ENCODE data around the gene TENT4A.
A peak's percentile ranks its signal among the peaks of the same experiment; 100 is the strongest.

TENT4A gene

DNA sequence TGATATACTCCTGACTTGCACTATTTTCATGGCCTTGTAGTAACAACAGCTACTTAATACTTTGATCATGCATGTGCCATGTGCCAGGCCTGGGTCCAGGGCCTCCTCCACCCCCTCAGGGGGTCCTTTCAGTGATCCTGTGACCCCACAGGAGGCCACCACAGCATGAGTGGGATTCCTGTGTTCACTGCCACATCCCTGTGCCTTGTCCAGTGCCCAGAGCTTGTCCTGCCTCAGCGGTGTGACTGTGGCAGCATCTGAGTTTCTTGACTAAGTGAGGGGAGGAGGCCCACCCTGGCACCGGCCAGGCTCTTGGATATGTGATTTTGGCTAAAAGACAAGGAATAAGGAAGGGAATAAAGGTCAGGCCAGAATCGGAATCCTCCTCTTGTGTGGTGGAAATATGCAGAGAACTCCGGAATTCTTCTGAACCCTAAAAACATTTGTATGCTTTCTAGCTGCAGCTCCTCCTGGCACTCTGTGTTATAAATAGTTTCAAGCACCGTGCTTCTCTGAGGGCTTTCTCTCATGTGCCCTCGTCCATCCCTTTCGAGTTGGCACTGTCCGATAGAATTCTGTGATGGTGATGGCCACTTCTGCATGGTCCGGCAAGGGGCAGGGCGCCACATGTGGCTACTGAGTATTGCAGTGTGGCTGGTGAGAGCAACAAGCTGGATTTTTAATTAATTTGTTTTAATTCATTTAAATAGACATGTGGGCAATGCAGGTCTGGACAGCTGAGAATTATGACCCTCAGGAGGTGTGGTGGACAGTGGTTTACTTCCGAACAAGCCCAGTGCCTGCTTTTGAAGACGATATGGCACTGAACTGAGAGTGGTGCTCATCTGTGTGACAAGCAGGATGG, 31.8 kb downstream of the TENT4A start:
- DNase-seq (ENCODE audit: low read depth in 1 of 2, low spot score in 1 of 2), result no peak
- in situ Hi-C loops (cut with HindIII; ENCODE audit: low pct_unique_long_range_greater_than_20kb, low sequenced_read_pairs), result no loop called here
- TF ChIP-seq JUND (IDR thresholded peaks at IDR 0.05; ENCODE audit: low read depth), result no peak

- in situ Hi-C loops (cut with HindIII; ENCODE audit: low pct_unique_long_range_greater_than_20kb, low sequenced_read_pairs), result no loop called here
- TF ChIP-seq JUND (IDR thresholded peaks at IDR 0.05; ENCODE audit: low read depth), result no peak
- DNase-seq (ENCODE audit: low read depth in 1 of 2, low spot score in 1 of 2), result peak; percentile 53 to 65
Observed at GRCh38 chr5:6745706-6746222, 32.5 kb downstream of the TENT4A start.

DNA sequence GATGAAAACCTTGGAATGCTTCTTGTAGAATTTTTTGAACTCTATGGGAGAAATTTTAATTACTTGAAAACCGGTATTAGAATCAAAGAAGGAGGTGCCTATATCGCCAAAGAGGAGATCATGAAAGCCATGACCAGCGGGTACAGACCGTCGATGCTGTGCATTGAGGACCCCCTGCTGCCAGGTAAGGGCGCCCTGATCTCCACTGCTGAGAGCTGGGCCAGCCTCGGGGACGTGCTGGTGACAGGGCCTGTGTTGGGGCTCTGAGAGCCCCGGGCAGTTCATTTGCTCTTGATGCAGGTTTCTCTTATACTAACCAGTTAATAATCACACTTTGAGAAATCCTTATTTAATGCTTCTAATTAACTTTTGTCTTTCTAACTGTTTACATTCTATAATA, 33.0 kb downstream of the TENT4A start:
- TF ChIP-seq JUND (IDR thresholded peaks at IDR 0.05; ENCODE audit: low read depth), result no peak
- no peak for DNase-seq (ENCODE audit: low read depth in 1 of 2, low spot score in 1 of 2)
- in situ Hi-C loops (cut with HindIII; ENCODE audit: low pct_unique_long_range_greater_than_20kb, low sequenced_read_pairs), result no loop called here

DNA sequence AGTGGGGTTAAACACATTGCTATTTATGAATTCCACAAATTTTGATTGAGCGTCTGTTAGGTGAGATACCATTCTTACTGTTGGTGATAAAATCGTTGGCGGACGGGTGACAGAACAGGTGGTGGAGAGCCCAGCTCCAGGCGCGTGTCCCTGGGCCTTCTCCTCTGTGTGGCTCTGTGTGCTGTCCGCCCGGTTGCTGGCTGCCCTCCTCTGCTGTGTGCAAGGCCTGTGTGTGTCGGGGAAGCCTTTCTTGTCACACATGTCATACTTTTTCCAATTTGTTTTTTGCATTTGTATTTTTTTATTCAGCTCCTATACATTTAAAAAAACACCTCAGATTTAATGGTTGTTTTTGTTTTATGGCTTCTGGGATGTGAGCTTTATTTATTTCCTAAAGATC, 33.9 kb downstream of the TENT4A start:
- in situ Hi-C loops (cut with HindIII; ENCODE audit: low pct_unique_long_range_greater_than_20kb, low sequenced_read_pairs), result no loop called here
- no peak for TF ChIP-seq JUND (IDR thresholded peaks at IDR 0.05; ENCODE audit: low read depth)
- no peak for DNase-seq (ENCODE audit: low read depth in 1 of 2, low spot score in 1 of 2)

- DNase-seq (ENCODE audit: low read depth in 1 of 2, low spot score in 1 of 2), result no peak
- in situ Hi-C loops (cut with HindIII; ENCODE audit: low pct_unique_long_range_greater_than_20kb, low sequenced_read_pairs), result no loop called here
- TF ChIP-seq JUND (IDR thresholded peaks at IDR 0.05; ENCODE audit: low read depth), result no peak
Observed at GRCh38 chr5:6748142-6748541, 34.9 kb downstream of the TENT4A start.

- DNase-seq (ENCODE audit: low read depth in 1 of 2, low spot score in 1 of 2), result no peak
- in situ Hi-C loops (cut with HindIII; ENCODE audit: low pct_unique_long_range_greater_than_20kb, low sequenced_read_pairs), result no loop called here
- TF ChIP-seq JUND (IDR thresholded peaks at IDR 0.05; ENCODE audit: low read depth), result no peak
Observed at GRCh38 chr5:6749026-6749716, 35.9 kb downstream of the TENT4A start.

DNA sequence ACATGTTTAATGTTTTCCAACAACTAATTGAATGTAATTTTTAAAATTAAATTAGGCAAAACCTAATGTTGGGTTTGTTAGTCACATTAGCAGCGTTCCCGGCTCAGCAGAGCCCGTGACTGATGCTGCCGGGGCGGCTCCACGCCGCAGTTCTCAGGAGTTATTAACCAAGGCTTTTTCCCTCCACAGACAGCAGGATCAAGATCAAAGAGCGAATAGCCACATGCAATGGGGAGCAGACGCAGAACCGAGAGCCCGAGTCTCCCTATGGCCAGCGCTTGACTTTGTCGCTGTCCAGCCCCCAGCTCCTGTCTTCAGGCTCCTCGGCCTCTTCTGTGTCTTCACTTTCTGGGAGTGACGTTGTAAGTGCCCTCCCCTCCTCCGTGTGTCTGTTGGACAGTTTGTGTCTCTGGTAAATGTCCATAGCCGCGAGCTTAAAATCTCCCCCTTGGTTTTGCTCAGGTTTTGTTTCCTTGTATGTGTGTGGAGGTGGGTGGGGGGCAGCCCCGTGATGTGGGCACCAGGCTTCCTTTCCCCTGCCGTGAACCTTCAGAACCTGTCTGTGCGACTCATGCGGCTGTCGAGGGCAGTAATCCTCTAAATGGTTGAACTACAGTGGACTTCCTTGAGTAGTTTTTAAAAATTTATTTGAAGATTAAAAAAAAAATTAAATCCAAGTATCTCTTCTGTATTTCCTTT, 37.1 kb downstream of the TENT4A start:
- TF ChIP-seq JUND (IDR thresholded peaks at IDR 0.05; ENCODE audit: low read depth), result no peak
- in situ Hi-C loops (cut with HindIII; ENCODE audit: low pct_unique_long_range_greater_than_20kb, low sequenced_read_pairs), result no loop called here
- no peak for DNase-seq (ENCODE audit: low read depth in 1 of 2, low spot score in 1 of 2)

DNA sequence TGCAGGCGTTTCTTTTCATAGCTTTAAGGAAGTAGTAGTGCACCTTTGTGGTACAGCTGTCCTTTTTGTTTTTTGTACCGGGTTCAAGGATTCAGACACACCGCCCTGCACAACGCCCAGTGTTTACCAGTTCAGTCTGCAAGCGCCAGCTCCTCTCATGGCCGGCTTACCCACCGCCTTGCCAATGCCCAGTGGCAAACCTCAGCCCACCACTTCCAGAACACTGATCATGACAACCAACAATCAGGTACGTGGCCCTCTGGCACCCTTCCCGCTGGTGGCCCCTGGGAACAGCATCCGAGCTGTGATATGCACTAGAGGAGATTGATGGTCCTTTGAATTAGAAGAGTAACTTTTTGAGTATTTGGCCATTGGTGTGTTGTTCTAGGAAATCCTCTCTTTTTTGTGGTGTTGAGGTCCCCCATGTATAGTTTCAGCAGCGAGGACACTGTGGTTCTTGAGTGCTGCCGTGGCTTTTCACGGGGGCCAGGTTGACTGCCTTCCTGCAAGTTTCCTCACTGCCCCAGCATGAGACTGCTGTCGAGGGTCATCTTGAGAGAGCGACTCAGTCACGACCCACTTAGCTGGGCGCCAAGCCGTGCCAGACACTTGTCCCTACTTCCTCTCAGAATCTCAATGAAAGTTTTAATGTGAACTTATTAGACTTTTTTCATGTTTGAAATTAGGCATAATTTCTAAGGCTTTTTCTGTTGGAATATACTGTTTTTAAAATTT, 37.9 kb downstream of the TENT4A start:
- in situ Hi-C loops (cut with HindIII; ENCODE audit: low pct_unique_long_range_greater_than_20kb, low sequenced_read_pairs), result no loop called here
- DNase-seq (ENCODE audit: low read depth in 1 of 2, low spot score in 1 of 2), result no peak
- no peak for TF ChIP-seq JUND (IDR thresholded peaks at IDR 0.05; ENCODE audit: low read depth)

- DNase-seq (ENCODE audit: low read depth in 1 of 2, low spot score in 1 of 2), result no peak
- no peak for TF ChIP-seq JUND (IDR thresholded peaks at IDR 0.05; ENCODE audit: low read depth)
- in situ Hi-C loops (cut with HindIII; ENCODE audit: low pct_unique_long_range_greater_than_20kb, low sequenced_read_pairs), result no loop called here
Observed at GRCh38 chr5:6752236-6752635, 39.0 kb downstream of the TENT4A start.

GRCh38 chr5:6752782-6753181, 39.5 kb downstream of the TENT4A start:
- DNase-seq (ENCODE audit: low read depth in 1 of 2, low spot score in 1 of 2), result no peak
- in situ Hi-C loops (cut with HindIII; ENCODE audit: low pct_unique_long_range_greater_than_20kb, low sequenced_read_pairs), result no loop called here
- TF ChIP-seq JUND (IDR thresholded peaks at IDR 0.05; ENCODE audit: low read depth), result no peak

- TF ChIP-seq JUND (IDR thresholded peaks at IDR 0.05; ENCODE audit: low read depth), result no peak
- DNase-seq (ENCODE audit: low read depth in 1 of 2, low spot score in 1 of 2), result no peak
- in situ Hi-C loops (cut with HindIII; ENCODE audit: low pct_unique_long_range_greater_than_20kb, low sequenced_read_pairs), result no loop called here
Observed at GRCh38 chr5:6753851-6754250, 40.6 kb downstream of the TENT4A start.

GRCh38 chr5:6754766-6755165, 41.5 kb downstream of the TENT4A start:
- in situ Hi-C loops (cut with HindIII; ENCODE audit: low pct_unique_long_range_greater_than_20kb, low sequenced_read_pairs), result no loop called here

More at GRCh38 chr5:6754766-6755165, 41.5 kb downstream of the TENT4A start:
- no peak for TF ChIP-seq JUND (IDR thresholded peaks at IDR 0.05; ENCODE audit: low read depth)
- DNase-seq (ENCODE audit: low read depth in 1 of 2, low spot score in 1 of 2), result no peak

Data from T47D (cell line).